Progenitor cell of endocrine pancreas (in vitro differentiated cells): ENCODE data around the gene LINC00305. TPM values are rescaled to one million over a fixed set of nuclear protein-coding genes. Genes with fewer than 3 reads are reported as not detected.
A peak's percentile ranks its signal among the peaks of the same experiment; 100 is the strongest.

Experiments
- DNase-seq: peaks from one replicate; pipeline ENCODE4 v3.0.0; 2021; ENCODE audit warnings: low spot score; ENCODE audit not compliant: unreplicated experiment
- H3K27ac Mint-ChIP-seq: 2 replicates; pipeline ENCODE4 v1.8.0; 2021; ENCODE audit warnings: mild to moderate bottlenecking, moderate library complexity, mixed read lengths
- H3K27me3 Mint-ChIP-seq: 2 replicates; pipeline ENCODE4 v1.8.0; 2021; ENCODE audit warnings: mixed read lengths
- H3K36me3 Mint-ChIP-seq: 2 replicates; pipeline ENCODE4 v1.8.0; 2022; ENCODE audit warnings: mixed read lengths; ENCODE audit not compliant: insufficient read depth
- H3K4me1 Mint-ChIP-seq: 2 replicates; pipeline ENCODE4 v1.8.0; 2021; ENCODE audit warnings: low read depth, mixed read lengths
- H3K4me3 Mint-ChIP-seq: 2 replicates; pipeline ENCODE4 v1.8.0; 2021; ENCODE audit warnings: low read depth, mild to moderate bottlenecking, moderate library complexity, mixed read lengths
- H3K9me3 Mint-ChIP-seq: 2 replicates; pipeline ENCODE4 v1.8.0; 2021; ENCODE audit warnings: low read depth, mixed read lengths
- total RNA-seq: library from RNA; stranded (reverse); gene quantifications from 2 replicates; pipeline ENCODE4 v1.2.1, GENCODE V29; 2021
- TF ChIP-seq, protein P1 (sequence below): fragments of 200-600 bp; sonication (generic); IDR thresholded peaks from one replicate; pipeline ENCODE4 v1.5.0; 2021; ENCODE audit warnings: antibody characterized with exemption, mild to moderate bottlenecking; ENCODE audit not compliant: unreplicated experiment

The LINC00305 gene
- total RNA-seq, 1 donor from 2014 or later, result 1.6 TPM

- Mint-ChIP-seq H3K9me3 (peaks cover 11% of the 10 kb centered on the region), H3K4me3 (no peak overlapping the region), H3K4me1 (peaks cover 2% of the 10 kb centered on the region), H3K27ac (no peak overlapping the region), H3K36me3 (no peaks in the 10 kb centered on the region), H3K27me3 (no peaks in the 10 kb centered on the region)
- TF ChIP-seq, protein P1, sequence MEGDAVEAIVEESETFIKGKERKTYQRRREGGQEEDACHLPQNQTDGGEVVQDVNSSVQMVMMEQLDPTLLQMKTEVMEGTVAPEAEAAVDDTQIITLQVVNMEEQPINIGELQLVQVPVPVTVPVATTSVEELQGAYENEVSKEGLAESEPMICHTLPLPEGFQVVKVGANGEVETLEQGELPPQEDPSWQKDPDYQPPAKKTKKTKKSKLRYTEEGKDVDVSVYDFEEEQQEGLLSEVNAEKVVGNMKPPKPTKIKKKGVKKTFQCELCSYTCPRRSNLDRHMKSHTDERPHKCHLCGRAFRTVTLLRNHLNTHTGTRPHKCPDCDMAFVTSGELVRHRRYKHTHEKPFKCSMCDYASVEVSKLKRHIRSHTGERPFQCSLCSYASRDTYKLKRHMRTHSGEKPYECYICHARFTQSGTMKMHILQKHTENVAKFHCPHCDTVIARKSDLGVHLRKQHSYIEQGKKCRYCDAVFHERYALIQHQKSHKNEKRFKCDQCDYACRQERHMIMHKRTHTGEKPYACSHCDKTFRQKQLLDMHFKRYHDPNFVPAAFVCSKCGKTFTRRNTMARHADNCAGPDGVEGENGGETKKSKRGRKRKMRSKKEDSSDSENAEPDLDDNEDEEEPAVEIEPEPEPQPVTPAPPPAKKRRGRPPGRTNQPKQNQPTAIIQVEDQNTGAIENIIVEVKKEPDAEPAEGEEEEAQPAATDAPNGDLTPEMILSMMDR, result peak; percentile 40
- DNase-seq, result no peak
Observed at GRCh38 chr18:64119916-64120315, 29.0 kb downstream of the LINC00305 start.

- H3K4me1 Mint-ChIP-seq, result peaks cover 2% of the 10 kb centered on the region
- H3K27ac Mint-ChIP-seq, result no peak overlapping the region
- TF ChIP-seq, protein P1, result no peak
- no peaks in the 10 kb centered on the region for H3K27me3 Mint-ChIP-seq
- H3K9me3 Mint-ChIP-seq, result peaks cover 11% of the 10 kb centered on the region
- no peak for DNase-seq
- H3K36me3 Mint-ChIP-seq, result peaks cover 1% of the 10 kb centered on the region
- H3K4me3 Mint-ChIP-seq, result no peak overlapping the region
Observed at GRCh38 chr18:64118406-64118805, 30.5 kb downstream of the LINC00305 start.

- H3K4me1 Mint-ChIP-seq, result peaks cover 2% of the 10 kb centered on the region
- no peak overlapping the region for H3K4me3 Mint-ChIP-seq
- H3K9me3 Mint-ChIP-seq, result peaks cover 3% of the 10 kb centered on the region
- no peaks in the 10 kb centered on the region for H3K27me3 Mint-ChIP-seq
- TF ChIP-seq, protein P1, result no peak
- no peak for DNase-seq
- H3K27ac Mint-ChIP-seq, result no peak overlapping the region
- peaks cover 1% of the 10 kb centered on the region for H3K36me3 Mint-ChIP-seq
Observed at GRCh38 chr18:64116571-64117175, 32.2 kb downstream of the LINC00305 start.

DNA sequence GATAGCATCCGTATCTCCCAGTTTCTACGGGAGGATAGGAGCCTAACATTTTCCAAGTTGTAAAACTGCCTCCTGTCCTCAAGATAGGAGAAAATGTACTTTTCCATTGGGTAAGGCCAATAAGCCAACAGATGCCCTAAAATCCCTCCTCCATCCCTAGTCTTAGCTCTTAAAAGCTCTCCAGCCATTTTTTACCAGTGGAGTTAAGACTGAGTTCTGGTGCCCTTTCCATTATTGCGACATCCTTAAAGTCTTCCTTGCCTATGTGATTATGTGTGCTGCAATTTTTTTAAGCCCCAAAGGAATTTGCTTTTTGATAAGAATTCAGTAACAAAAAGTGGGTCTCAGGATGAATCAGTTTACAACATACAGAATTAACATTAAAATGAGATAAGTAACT is 33.0 kb downstream of the LINC00305 start:
- peaks cover 2% of the 10 kb centered on the region for H3K4me1 Mint-ChIP-seq
- no peak overlapping the region for H3K27ac Mint-ChIP-seq
- no peaks in the 10 kb centered on the region for H3K27me3 Mint-ChIP-seq
- H3K36me3 Mint-ChIP-seq, result peaks cover 1% of the 10 kb centered on the region
- peaks cover 3% of the 10 kb centered on the region for H3K9me3 Mint-ChIP-seq
- DNase-seq, result no peak
- no peak overlapping the region for H3K4me3 Mint-ChIP-seq
- TF ChIP-seq, protein P1, result no peak

GRCh38 chr18:64111950-64112349 is 36.9 kb downstream of the LINC00305 start:
- Mint-ChIP-seq H3K36me3 (peaks cover 3% of the 10 kb centered on the region), H3K4me1 (no peaks in the 10 kb centered on the region), H3K4me3 (no peak overlapping the region), H3K27me3 (no peaks in the 10 kb centered on the region), H3K27ac (no peak overlapping the region), H3K9me3 (peaks cover 16% of the 10 kb centered on the region)
- no peak for DNase-seq
- TF ChIP-seq, protein P1, result no peak
